Osteocyte (in vitro differentiated cells): ENCODE results near the gene KCNIP3. TPM values are rescaled to one million over a fixed set of nuclear protein-coding genes. Genes with fewer than 3 reads are reported as not detected.

Experiments used
- DNase-seq: peaks from one replicate; pipeline ENCODE4 v3.0.0; 2021; ENCODE audit warnings: mixed read lengths; ENCODE audit not compliant: unreplicated experiment; ENCODE audit errors: extremely low spot score
- H3K27ac Mint-ChIP-seq: one replicate; pipeline ENCODE4 v1.8.0; 2021; ENCODE audit warnings: mild to moderate bottlenecking, mixed read lengths; ENCODE audit not compliant: unreplicated experiment
- H3K27me3 Mint-ChIP-seq: one replicate; pipeline ENCODE4 v1.8.0; 2021; ENCODE audit warnings: mixed read lengths; ENCODE audit not compliant: unreplicated experiment
- H3K36me3 Mint-ChIP-seq: one replicate; pipeline ENCODE4 v1.8.0; 2021; ENCODE audit warnings: mixed read lengths; ENCODE audit not compliant: unreplicated experiment
- H3K4me1 Mint-ChIP-seq: one replicate; pipeline ENCODE4 v1.8.0; 2021; ENCODE audit warnings: mixed read lengths; ENCODE audit not compliant: unreplicated experiment
- H3K4me3 Mint-ChIP-seq: one replicate; pipeline ENCODE4 v1.8.0; 2021; ENCODE audit warnings: mild to moderate bottlenecking, moderate library complexity, mixed read lengths; ENCODE audit not compliant: unreplicated experiment
- H3K9me3 Mint-ChIP-seq: one replicate; pipeline ENCODE4 v1.8.0; 2021; ENCODE audit warnings: mixed read lengths; ENCODE audit not compliant: unreplicated experiment
- total RNA-seq: library from RNA; stranded (reverse); gene quantifications from 2 replicates; pipeline ENCODE4 v1.2.1, GENCODE V29; 2021
- TF ChIP-seq, protein P1 (sequence below): fragments of 200-600 bp; sonication (generic); IDR thresholded peaks from 2 replicates; pipeline ENCODE4 v1.5.0; 2021; ENCODE audit warnings: antibody characterized with exemption, mild to moderate bottlenecking, moderate library complexity

KCNIP3 gene
- total RNA-seq, 1 donor from 2014 or later = 1.4 TPM

DNA sequence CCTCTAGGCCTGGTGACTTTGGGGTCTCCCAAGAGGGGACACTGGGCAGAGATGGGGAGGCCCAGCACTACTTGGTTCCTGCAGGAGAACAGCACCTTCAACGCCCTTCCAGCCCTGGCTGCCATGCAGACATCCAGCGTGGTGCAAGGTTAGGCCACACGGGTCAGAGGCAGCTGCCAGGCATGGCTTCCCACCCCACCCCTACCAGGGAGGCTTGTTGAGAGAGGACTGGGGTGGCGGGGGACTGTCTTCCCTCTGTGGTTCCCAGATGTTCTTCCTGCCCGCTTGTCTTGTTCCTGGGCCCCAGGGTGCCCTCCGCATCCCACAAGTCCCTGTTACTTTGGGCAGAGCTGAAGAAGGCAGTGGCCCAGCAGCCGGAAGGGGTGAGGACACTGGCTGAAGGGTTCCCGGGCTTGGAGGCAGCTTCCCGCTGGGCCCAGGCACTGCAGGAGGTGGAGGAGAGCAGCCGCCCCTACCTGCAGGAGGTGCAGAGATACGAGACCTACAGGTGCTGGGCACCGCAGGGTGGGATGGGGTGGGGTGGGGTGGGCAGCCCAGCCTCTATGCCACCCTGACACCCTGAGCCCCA lies 18.4 kb upstream of the KCNIP3 start:
- H3K36me3 Mint-ChIP-seq = no peaks in the 10 kb centered on the region
- no peak for DNase-seq
- no peak overlapping the region for H3K27ac Mint-ChIP-seq
- H3K9me3 Mint-ChIP-seq = no peaks in the 10 kb centered on the region
- H3K27me3 Mint-ChIP-seq = no peaks in the 10 kb centered on the region
- H3K4me1 Mint-ChIP-seq = no peaks in the 10 kb centered on the region
- TF ChIP-seq, protein P1, sequence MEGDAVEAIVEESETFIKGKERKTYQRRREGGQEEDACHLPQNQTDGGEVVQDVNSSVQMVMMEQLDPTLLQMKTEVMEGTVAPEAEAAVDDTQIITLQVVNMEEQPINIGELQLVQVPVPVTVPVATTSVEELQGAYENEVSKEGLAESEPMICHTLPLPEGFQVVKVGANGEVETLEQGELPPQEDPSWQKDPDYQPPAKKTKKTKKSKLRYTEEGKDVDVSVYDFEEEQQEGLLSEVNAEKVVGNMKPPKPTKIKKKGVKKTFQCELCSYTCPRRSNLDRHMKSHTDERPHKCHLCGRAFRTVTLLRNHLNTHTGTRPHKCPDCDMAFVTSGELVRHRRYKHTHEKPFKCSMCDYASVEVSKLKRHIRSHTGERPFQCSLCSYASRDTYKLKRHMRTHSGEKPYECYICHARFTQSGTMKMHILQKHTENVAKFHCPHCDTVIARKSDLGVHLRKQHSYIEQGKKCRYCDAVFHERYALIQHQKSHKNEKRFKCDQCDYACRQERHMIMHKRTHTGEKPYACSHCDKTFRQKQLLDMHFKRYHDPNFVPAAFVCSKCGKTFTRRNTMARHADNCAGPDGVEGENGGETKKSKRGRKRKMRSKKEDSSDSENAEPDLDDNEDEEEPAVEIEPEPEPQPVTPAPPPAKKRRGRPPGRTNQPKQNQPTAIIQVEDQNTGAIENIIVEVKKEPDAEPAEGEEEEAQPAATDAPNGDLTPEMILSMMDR = no peak
- H3K4me3 Mint-ChIP-seq = no peak overlapping the region

DNA sequence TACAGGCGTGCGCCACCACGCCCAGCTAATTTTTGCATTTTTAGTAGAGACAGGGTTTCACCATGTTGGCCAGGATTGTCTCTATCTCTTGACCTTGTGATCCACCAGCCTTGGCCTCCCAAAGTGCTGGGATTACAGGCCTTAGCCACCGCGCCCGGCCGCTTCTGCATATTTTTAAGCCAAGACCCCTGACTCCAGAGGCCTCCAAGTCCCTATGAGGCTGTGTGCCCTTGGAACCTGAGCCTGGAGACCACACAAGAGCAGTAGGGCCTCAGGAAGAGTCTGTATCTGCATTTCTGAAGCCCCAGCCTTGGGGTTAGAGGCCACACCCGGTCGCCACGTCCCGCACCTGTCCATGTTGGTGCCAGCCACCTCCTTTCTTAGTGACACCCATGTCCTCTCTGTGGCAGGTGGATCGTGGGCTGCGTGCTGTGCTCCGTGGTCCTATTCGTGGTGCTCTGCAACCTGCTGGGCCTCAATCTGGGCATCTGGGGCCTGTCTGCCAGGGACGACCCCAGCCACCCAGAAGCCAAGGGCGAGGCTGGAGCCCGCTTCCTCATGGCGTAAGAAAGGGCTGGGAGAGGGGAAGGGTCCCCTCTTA lies 17.6 kb upstream of the KCNIP3 start:
- no peaks in the 10 kb centered on the region for H3K9me3 Mint-ChIP-seq
- H3K27ac Mint-ChIP-seq = no peak overlapping the region
- no peaks in the 10 kb centered on the region for H3K4me1 Mint-ChIP-seq
- H3K27me3 Mint-ChIP-seq = no peaks in the 10 kb centered on the region
- TF ChIP-seq, protein P1 = no peak
- DNase-seq = no peak
- H3K4me3 Mint-ChIP-seq = no peak overlapping the region
- H3K36me3 Mint-ChIP-seq = no peaks in the 10 kb centered on the region

DNA sequence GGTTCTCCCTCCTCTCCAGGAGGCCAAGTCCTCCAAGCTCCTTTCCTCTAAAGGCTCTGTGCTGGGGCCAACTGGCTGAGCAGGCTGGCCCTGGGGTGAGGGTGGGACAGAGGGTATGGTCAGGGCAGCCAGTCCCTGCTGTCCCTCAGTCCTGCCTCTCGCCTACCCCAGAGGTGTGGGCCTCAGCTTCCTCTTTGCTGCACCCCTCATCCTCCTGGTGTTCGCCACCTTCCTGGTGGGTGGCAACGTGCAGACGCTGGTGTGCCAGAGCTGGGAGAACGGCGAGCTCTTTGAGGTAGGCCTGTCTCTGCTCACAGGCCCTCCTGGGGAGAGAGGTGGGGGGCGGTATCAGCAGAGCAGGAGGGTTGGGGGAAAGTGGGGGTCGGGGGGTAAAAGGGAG lies 16.1 kb upstream of the KCNIP3 start:
- Mint-ChIP-seq H3K27ac (no peak overlapping the region), H3K9me3 (no peaks in the 10 kb centered on the region), H3K4me1 (no peaks in the 10 kb centered on the region), H3K4me3 (no peak overlapping the region), H3K36me3 (no peaks in the 10 kb centered on the region), H3K27me3 (no peaks in the 10 kb centered on the region)
- no peak for DNase-seq
- TF ChIP-seq, protein P1 = no peak

DNA sequence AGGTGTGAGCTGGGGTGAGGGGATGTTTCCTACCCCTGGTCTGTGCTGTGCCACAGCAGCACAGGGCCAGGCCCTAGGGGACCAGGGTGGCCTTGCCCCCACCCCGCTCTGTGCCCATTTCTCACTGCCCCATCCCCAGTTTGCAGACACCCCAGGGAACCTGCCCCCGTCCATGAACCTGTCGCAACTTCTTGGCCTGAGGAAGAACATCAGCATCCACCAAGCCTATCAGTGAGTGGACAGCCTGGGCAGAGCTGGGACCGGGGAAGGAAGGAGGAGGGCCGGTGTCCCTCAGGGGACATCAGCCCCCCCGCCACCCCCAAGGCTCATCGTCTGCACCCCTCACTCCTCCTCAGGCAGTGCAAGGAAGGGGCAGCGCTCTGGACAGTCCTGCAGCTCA lies 15.4 kb upstream of the KCNIP3 start:
- no peaks in the 10 kb centered on the region for H3K9me3 Mint-ChIP-seq
- no peaks in the 10 kb centered on the region for H3K4me1 Mint-ChIP-seq
- H3K27me3 Mint-ChIP-seq = no peaks in the 10 kb centered on the region
- TF ChIP-seq, protein P1 = no peak
- DNase-seq = no peak
- H3K36me3 Mint-ChIP-seq = no peaks in the 10 kb centered on the region
- H3K27ac Mint-ChIP-seq = no peak overlapping the region
- H3K4me3 Mint-ChIP-seq = no peak overlapping the region

DNA sequence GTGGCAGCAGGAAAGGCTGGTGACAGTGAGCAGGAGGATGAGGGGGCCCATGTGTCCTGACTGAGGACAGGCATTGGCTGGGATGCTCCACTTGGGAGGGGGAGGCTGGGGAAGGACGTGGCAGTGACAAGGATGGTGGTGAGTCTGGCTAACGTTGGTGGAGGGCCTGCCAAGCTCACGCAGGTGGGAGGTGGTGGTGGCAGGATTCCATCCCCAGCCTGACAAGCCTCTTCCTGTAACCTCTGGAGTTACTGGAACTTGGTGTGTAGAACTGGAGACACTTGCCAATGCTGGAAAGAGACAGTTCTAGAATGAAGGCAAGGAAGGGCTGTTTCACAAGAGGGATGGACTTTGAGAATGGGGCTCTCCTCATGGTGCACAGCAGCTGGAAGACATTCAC lies 14.7 kb upstream of the KCNIP3 start:
- no peak overlapping the region for H3K27ac Mint-ChIP-seq
- no peaks in the 10 kb centered on the region for H3K36me3 Mint-ChIP-seq
- DNase-seq = no peak
- TF ChIP-seq, protein P1 = no peak
- H3K4me1 Mint-ChIP-seq = no peaks in the 10 kb centered on the region
- H3K4me3 Mint-ChIP-seq = no peak overlapping the region
- H3K9me3 Mint-ChIP-seq = no peaks in the 10 kb centered on the region
- H3K27me3 Mint-ChIP-seq = no peaks in the 10 kb centered on the region
